Measurements from ENCODE around the gene RANGRF.
"Not testable (repeated sequence)": the region's sequence is repeated elsewhere in the genome, so short reads cannot be mapped to it uniquely, and the experiment has no call there.

Gene RANGRF

DNA sequence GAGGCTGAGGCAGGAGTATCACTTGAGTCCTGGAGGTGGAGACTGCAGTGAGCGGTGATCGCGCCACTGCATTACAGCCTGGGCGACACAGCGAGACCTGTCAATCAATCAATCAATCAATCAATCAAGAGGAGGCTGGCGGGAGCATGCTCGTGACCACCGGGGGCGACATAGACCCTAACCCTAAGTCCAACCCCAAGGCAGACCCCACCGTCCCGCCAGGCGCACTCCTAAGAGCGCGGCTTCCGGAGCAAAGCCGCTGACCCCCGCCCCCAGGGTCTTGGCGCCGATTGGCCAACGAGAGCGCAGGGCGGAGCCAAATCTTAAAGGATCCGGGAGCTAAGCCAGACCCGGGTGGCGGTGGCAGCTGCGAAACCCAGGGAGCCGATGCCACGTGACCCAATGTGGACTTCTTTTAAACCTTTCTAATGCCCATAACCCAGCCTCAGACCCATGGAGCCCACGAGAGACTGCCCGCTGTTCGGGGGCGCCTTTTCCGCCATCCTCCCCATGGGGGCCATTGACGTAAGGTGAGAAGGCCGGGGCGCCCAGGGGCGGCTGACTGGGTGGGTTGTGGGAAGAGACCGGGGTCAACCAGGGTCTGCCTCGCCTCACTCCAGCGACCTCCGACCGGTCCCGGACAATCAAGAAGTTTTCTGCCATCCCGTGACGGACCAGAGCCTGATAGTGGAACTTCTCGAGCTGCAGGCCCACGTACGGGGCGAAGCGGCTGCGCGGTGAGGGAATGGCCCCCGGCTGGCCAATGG is at the start of gene RANGRF:
Gene RANGRF (plus strand): TSS at position 335 of the 767 bp plus-strand sequence. CDS start 119 bp downstream, at position 454.
- DNase-seq (ENCODE audit: insufficient read length, low spot score) (peak; percentile 96), FAIRE-seq (peak; percentile 77)

DNA sequence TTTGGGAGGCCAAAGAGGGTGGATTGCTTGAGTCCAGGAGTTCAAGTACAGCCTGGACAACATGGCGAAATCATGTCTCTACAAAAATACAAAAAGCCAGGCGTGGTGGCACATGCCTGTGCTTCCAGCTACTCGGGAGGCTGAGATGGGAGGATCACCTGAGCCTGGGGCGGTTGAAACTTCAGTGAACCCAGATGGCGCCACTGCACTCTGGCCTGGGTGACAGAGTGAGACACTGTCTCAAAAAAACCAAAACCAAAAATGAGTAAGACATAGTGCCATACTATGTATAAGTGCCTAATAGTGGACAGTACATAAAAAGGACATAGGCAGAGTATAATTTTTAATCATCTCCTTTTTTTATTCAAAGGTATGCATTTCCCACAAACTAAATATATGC is 44.6 kb upstream of the RANGRF start:
- DNase-seq (ENCODE audit: insufficient read length, low spot score) = no peak
- no peak for FAIRE-seq

- no peak for DNase-seq (ENCODE audit: insufficient read length, low spot score)
- no peak for FAIRE-seq
Observed at GRCh38 chr17:8244768-8245167, 43.7 kb upstream of the RANGRF start.

DNA sequence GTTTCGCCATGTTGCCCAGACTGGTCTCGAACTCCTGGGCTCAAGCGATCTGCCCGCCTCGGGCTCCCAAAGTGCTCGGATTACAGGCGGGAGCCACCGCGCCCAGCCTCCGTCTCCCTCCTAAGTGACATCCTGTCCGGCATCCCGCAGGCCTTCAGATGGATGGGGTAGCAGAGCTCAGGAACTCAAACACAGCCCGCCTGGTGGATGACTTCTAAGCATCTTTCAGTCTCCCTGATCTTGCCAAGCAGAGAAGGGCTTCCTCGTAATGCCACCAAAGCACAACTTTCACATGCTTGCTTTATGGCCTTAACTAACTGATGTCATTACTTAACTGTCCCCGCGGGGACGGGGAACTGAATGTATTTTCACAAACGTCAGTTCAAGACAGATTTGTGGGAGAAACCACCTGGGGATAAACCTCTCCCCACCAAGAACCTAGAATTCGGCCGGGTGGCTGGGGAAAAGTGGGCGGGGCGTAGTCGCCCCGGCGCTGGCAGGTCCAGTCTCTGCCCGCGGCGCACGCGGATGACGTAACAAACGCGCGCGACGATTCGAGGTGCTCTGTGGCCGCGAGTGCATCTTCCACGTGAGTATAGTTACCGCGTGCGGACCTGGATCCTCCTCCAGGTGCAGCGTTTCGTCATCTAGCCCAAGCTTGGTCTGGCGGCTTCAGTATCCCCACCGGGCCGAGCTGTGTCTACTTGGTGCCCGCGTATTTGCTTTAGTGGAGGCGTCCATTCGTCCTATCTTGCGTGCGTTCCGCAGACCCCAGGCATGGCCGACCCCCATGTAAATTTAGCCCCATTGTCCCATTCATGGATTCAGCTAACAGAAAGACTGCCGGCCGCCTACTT is 39.5 kb upstream of the RANGRF start, which contains the start of gene PFAS:
Gene PFAS (plus strand): TSS at position 539 of the 857 bp plus-strand sequence. CDS start 4,649 bp downstream, outside the sequence.
- peak; percentile 95 for DNase-seq (ENCODE audit: insufficient read length, low spot score)

GRCh38 chr17:8249621-8250500 is 38.6 kb upstream of the RANGRF start:
- DNase-seq (ENCODE audit: insufficient read length, low spot score) = no peak
- peak; percentile 92 for FAIRE-seq

More for the DNA sequence above, 39.5 kb upstream of the RANGRF start, which contains the start of gene PFAS:
- FAIRE-seq = peak; percentile 97

DNA sequence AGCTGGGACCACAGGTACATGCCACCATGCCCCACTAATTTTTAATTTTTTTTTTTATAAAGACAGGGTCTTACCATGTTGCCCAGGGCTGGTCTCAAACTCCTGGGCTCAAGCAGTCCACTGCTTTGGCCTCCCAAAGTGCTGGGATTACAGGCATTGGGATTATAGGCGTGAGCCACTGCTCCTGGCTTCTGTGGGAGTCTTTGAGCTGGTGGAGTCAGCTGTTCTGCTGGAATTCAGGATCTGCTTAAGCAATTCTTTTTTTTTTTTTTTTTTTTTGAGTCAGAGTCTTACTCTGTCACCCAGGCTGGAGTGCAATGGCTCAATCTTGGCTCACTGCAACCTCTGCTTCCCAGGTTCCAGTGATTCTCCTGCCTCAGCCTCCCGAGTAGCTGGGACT is 37.1 kb upstream of the RANGRF start:
- FAIRE-seq; DNase-seq (ENCODE audit: insufficient read length, low spot score): not testable (repeated sequence)

DNA sequence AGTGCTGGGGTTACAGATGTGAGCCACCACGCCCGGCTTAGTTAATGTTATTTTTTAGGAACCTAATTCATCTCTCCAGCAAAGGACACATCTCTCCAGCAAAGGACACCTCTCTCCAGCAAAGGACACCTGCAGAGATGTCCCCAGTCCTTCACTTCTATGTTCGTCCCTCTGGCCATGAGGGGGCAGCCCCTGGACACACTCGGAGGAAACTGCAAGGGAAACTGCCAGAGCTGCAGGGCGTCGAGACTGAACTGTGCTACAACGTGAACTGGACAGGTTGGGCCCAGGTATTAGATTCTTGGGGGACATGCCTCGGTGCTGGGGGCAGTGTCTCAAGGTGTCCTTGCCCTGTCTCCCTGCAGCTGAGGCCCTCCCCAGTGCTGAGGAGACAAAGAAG is 34.7 kb upstream of the RANGRF start:
- DNase-seq (ENCODE audit: insufficient read length, low spot score) = no peak
- FAIRE-seq = no peak

GRCh38 chr17:8254881-8255280 is 33.6 kb upstream of the RANGRF start:
- DNase-seq (ENCODE audit: insufficient read length, low spot score) (no peak), FAIRE-seq (no peak)

GRCh38 chr17:8255499-8255898 is 33.0 kb upstream of the RANGRF start:
- DNase-seq (ENCODE audit: insufficient read length, low spot score) (no peak), FAIRE-seq (no peak)

DNA sequence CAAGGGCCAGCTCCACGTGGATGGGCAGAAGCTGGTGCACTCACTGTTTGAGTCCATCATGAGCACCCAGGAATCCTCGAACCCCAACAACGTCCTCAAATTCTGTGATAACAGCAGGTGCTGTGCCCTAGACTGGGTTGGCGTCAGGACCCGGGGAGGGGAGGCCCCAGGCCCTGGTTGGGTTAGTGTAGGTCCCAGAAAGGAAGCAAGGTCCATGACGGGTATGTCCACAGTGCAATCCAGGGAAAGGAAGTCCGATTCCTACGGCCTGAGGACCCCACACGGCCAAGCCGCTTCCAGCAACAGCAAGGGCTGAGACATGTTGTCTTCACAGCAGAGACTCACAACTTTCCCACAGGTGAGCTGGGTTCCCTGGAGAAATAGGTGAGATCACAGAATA is 32.2 kb upstream of the RANGRF start:
- FAIRE-seq (no peak), DNase-seq (ENCODE audit: insufficient read length, low spot score) (no peak)

DNA sequence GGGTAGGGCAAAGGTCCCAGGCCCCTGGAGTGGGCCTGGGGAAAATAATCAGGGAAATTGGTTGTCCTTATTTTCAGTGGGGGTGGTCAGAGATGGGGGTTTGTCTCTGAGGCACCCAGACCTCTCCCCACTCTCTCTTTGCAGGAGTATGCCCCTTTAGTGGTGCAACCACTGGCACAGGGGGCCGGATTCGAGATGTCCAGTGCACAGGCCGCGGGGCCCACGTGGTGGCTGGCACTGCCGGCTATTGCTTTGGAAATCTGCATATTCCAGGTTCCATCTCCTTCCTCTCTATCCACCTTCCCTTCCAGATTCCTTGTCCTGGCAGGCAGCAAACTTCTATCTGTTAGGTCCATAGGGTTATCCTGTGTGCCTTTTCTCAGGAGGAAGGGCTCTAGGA is 31.8 kb upstream of the RANGRF start:
- FAIRE-seq (no peak), DNase-seq (ENCODE audit: insufficient read length, low spot score) (no peak)

DNA sequence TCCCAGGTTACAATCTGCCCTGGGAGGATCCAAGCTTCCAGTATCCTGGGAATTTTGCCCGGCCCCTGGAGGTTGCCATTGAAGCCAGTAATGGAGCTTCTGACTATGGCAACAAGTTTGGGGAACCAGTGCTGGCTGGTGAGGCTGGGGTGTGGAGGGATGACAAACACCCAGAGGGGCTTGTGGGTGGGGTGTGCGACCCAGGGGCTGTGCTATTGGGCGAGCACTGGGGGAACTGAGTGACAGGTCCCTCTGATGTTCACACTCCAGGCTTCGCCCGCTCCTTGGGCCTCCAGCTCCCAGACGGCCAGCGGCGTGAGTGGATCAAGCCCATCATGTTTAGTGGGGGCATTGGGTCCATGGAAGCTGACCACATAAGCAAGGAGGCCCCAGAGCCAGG is 30.7 kb upstream of the RANGRF start:
- DNase-seq (ENCODE audit: insufficient read length, low spot score) (no peak), FAIRE-seq (no peak)

- DNase-seq (ENCODE audit: insufficient read length, low spot score) (no peak), FAIRE-seq (no peak)
Observed at GRCh38 chr17:8264320-8264719, 24.1 kb upstream of the RANGRF start.

GRCh38 chr17:8264836-8265542 is 23.5 kb upstream of the RANGRF start:
- no peak for FAIRE-seq

GRCh38 chr17:8266648-8267479 is 21.6 kb upstream of the RANGRF start:
- DNase-seq (ENCODE audit: insufficient read length, low spot score) = no peak
- peak; percentile 4 for FAIRE-seq

More at GRCh38 chr17:8264836-8265542, 23.5 kb upstream of the RANGRF start:
- no peak for DNase-seq (ENCODE audit: insufficient read length, low spot score)

DNA sequence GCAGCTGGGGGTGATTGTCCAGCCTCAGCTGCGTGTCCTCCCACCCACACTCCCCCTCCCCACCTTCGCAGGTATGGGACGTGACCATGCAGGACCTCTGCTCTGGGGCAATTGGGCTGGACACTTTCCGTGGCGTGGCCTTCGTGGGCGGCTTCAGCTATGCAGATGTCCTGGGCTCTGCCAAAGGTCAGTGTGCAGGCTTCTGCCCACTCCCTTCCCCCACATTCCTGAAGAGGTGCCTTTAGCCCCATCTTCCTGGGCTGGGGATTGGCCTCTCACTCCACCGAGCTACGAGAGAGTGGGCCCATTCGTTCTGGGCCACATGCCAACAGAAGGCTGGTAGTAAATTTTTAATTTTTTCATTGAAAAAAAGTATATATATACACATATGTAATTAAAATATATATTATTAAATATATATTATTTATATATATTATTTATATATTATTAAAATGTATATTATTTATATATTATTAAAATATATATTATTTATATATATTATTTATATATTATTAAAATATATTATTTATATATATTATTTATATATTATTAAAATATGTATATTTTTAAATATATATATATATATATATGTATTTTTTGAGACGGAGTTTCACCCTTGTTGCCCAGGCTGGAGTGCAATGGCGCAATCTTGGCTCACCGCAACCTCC is 20.9 kb upstream of the RANGRF start:
- FAIRE-seq = no peak
- DNase-seq (ENCODE audit: insufficient read length, low spot score) = no peak

DNA sequence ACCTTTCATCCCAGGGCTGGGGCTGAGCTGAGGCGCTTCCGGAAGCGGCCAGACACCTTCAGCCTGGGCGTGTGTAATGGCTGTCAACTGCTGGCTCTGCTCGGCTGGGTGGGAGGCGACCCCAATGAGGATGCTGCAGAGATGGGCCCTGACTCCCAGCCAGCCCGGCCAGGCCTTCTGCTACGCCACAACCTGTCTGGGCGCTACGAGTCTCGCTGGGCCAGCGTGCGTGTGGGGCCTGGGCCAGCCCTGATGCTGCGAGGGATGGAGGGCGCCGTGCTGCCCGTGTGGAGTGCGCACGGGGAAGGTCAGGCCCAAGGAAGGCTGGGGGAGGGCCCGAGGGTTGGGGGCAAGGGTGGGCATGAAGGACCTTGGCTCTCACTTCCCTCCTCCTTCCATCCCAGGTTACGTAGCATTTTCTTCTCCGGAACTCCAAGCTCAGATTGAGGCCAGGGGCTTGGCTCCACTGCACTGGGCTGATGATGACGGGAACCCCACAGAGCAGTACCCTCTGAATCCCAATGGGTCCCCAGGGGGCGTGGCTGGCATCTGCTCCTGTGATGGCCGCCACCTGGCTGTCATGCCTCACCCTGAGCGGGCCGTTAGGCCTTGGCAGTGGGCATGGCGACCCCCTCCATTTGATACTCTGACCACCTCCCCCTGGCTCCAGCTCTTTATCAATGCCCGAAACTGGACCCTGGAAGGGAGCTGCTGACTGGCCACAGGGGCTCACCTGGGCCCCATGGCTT is 19.7 kb upstream of the RANGRF start:
- DNase-seq (ENCODE audit: insufficient read length, low spot score) (no peak), FAIRE-seq (no peak)

GRCh38 chr17:8272421-8272820 is 16.0 kb upstream of the RANGRF start:
- FAIRE-seq (no peak), DNase-seq (ENCODE audit: insufficient read length, low spot score) (no peak)

All from HTR-8/SVneo (cell line).